Neutrophil (primary cell): ENCODE data around the gene SDK2.

Experiments used
- H3K27ac ChIP-seq: fragments of 200-600 bp; sonication (generic); 2 replicates; pipeline ENCODE4 v1.5.1; 2016; ENCODE audit warnings: mild to moderate bottlenecking, moderate library complexity
- H3K27me3 ChIP-seq: fragments of 200-600 bp; sonication (generic); 2 replicates; pipeline ENCODE4 v1.6.0; 2016; ENCODE audit warnings: mild to moderate bottlenecking
- H3K36me3 ChIP-seq: fragments of 200-600 bp; sonication (generic); 2 replicates; pipeline ENCODE4 v1.5.1; 2017
- H3K4me1 ChIP-seq, 2 experiments: fragments of 200-600 bp in 1 of 2; sonication (generic) in 1 of 2; 1 replicate in 1 of 2; 2 replicates in 1 of 2; pipeline versions ENCODE4 v1.5.1 to v1.6.1; 2013 to 2016; ENCODE audit warnings: low read depth in 1 of 2, low read length in 1 of 2, mild to moderate bottlenecking in 1 of 2, moderate library complexity in 1 of 2; ENCODE audit not compliant: control insufficient read depth in 1 of 2, insufficient read depth in 1 of 2
- H3K4me3 ChIP-seq, 2 experiments: fragments of 200-600 bp in 1 of 2; sonication (generic) in 1 of 2; 1 replicate in 1 of 2; 2 replicates in 1 of 2; pipeline ENCODE4 v1.5.1; 2013 to 2016; ENCODE audit warnings: low read depth in 1 of 2, low read length in 1 of 2, mild to moderate bottlenecking in 1 of 2, moderate library complexity in 1 of 2
- H3K9me3 ChIP-seq: fragments of 200-600 bp; sonication (generic); 2 replicates; pipeline ENCODE4 v1.5.1; 2016
- TF ChIP-seq, protein P1 (sequence below): fragments of 200-600 bp; sonication (generic); IDR thresholded peaks from 2 replicates; pipeline ENCODE4 v1.5.1; 2016; ENCODE audit warnings: antibody characterized with exemption

Gene SDK2

DNA sequence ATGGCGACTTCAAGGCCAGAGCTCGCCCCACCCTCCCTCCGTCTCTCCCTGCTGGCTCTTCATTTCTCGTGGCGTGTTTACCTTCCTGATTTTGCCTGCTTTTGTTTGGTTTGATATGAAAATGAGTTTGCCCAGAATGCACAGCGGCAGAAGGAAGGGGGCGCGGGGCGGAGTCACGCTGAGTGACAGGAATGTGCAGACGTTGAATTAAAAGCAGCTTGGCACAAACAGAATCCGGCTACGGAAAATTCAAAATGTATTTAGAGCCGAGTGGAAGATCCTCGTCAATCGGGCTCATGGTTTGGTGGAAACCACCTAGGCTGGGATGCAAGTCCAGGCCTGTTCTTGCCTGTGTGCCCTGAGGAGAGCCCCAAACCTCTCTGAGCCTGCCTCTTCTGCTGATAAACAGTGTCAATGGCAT, 102.7 kb downstream of the SDK2 start:
- TF ChIP-seq, protein P1, sequence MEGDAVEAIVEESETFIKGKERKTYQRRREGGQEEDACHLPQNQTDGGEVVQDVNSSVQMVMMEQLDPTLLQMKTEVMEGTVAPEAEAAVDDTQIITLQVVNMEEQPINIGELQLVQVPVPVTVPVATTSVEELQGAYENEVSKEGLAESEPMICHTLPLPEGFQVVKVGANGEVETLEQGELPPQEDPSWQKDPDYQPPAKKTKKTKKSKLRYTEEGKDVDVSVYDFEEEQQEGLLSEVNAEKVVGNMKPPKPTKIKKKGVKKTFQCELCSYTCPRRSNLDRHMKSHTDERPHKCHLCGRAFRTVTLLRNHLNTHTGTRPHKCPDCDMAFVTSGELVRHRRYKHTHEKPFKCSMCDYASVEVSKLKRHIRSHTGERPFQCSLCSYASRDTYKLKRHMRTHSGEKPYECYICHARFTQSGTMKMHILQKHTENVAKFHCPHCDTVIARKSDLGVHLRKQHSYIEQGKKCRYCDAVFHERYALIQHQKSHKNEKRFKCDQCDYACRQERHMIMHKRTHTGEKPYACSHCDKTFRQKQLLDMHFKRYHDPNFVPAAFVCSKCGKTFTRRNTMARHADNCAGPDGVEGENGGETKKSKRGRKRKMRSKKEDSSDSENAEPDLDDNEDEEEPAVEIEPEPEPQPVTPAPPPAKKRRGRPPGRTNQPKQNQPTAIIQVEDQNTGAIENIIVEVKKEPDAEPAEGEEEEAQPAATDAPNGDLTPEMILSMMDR: no peak
- no peaks in the 10 kb centered on the region for H3K4me1 ChIP-seq
- no peaks in the 10 kb centered on the region for H3K27me3 ChIP-seq
- H3K36me3 ChIP-seq: no peaks in the 10 kb centered on the region
- no peaks in the 10 kb centered on the region for H3K9me3 ChIP-seq
- no peak overlapping the region for H3K4me3 ChIP-seq
- H3K27ac ChIP-seq: no peak overlapping the region

DNA sequence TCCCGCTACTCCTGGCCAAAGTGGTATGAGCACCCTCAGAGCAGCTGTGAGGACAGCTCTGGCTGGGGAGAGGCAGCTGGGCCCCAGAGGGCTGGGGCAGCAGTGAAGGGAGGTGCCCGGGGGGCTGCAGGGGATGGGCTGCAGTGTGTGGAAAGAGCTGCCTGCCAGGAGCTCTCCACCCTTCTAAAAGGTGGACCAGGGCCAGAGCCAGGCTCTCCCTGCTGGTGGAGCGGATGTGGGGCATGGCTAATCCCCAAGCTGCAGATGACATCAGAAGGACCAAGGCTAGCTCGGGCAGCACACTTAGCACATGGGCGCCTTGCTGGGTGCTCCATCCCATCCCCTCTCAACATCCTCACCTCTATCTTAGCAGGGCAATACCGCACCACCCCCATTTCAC, 103.1 kb downstream of the SDK2 start:
- no peaks in the 10 kb centered on the region for H3K9me3 ChIP-seq
- H3K36me3 ChIP-seq: no peaks in the 10 kb centered on the region
- H3K4me1 ChIP-seq: no peaks in the 10 kb centered on the region
- TF ChIP-seq, protein P1: no peak
- no peaks in the 10 kb centered on the region for H3K27me3 ChIP-seq
- H3K27ac ChIP-seq: no peak overlapping the region
- no peak overlapping the region for H3K4me3 ChIP-seq

- Histone ChIP-seq H3K36me3 (no peaks in the 10 kb centered on the region), H3K4me3 (no peak overlapping the region), H3K27me3 (no peaks in the 10 kb centered on the region), H3K9me3 (no peaks in the 10 kb centered on the region), H3K27ac (no peak overlapping the region), H3K4me1 (no peaks in the 10 kb centered on the region)
- TF ChIP-seq, protein P1: no peak
These were observed 105.1 kb downstream of the SDK2 start for GRCh38 chr17:73539166-73539565.

DNA sequence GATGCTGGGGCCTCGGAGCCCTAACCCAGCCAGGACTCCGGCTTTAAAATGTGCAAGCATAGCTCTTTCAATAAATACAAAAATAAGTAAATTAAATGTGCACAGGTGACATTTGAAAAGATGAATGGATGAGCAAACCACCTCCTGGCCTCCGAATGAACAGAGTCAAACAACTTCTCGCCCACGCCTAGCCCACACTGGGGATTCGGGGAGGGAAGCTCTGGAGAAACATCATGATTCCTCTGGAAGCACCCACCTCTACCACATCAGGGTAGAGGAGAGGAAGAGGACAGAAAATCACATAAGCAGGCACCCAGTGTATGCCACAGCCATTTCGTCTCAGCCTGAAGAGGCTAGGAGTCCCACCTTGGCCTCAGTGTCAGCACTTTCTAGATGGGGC, 105.8 kb downstream of the SDK2 start:
- Histone ChIP-seq H3K36me3 (no peaks in the 10 kb centered on the region), H3K4me3 (no peak overlapping the region), H3K27ac (no peak overlapping the region), H3K4me1 (no peaks in the 10 kb centered on the region), H3K27me3 (no peaks in the 10 kb centered on the region), H3K9me3 (no peaks in the 10 kb centered on the region)
- TF ChIP-seq, protein P1: no peak

GRCh38 chr17:73536700-73537605, 107.3 kb downstream of the SDK2 start:
- no peak overlapping the region for H3K27ac ChIP-seq
- no peaks in the 10 kb centered on the region for H3K27me3 ChIP-seq
- no peaks in the 10 kb centered on the region for H3K4me1 ChIP-seq
- H3K9me3 ChIP-seq: no peaks in the 10 kb centered on the region
- no peaks in the 10 kb centered on the region for H3K36me3 ChIP-seq
- no peak overlapping the region for H3K4me3 ChIP-seq
- TF ChIP-seq, protein P1: no peak
